H1 (cell line): ENCODE results near the gene P2RY14. TPM values are rescaled to one million over a fixed set of nuclear protein-coding genes. Genes with fewer than 3 reads are reported as not detected.

Experiments used
- CTCF ChIA-PET: fragments of 300-600 bp; sonication (Branson Sonifier 250); formaldehyde crosslinking; loops from one replicate; lab custom pipeline; 2021; ENCODE audit not compliant: partially characterized antibody; lab: Charles Lee
- POLR2A ChIA-PET: fragments of 300-600 bp; sonication (Branson Sonifier 250); formaldehyde crosslinking; loops from one replicate; lab custom pipeline; 2021; ENCODE audit warnings: inconsistent platforms; ENCODE audit not compliant: partially characterized antibody; lab: Charles Lee
- DNase-seq, 2 experiments: peaks; one replicate each; pipeline versions ENCODE4 v3.0.0 to v3.0.0-alpha.2; 2010 to 2022; ENCODE audit warnings: low spot score in 2 of 2, low read depth in 1 of 2, mixed read lengths in 1 of 2
- FAIRE-seq: peaks from 2 replicates; lab custom pipeline; 2011; peaks lifted over from hg19 to GRCh38; lab: Jason Lieb, UNC
- H2AFZ ChIP-seq: 2 replicates; pipeline ENCODE4 v1.8.1; 2012; ENCODE audit warnings: low read length, inconsistent platforms
- H2AK5ac ChIP-seq: 2 replicates; pipeline ENCODE4 v1.6.1; 2013; ENCODE audit warnings: low read depth, low read length
- H2BK120ac ChIP-seq: replicated peaks from 2 replicates; pipeline ENCODE3; 2013; ENCODE audit warnings: low read depth, low read length, inconsistent platforms
- H2BK12ac ChIP-seq: 2 replicates; pipeline ENCODE4 v1.6.1; 2013; ENCODE audit warnings: low read depth, low read length
- H2BK15ac ChIP-seq: 2 replicates; pipeline ENCODE4 v1.6.1; 2013; ENCODE audit warnings: low read length
- H2BK20ac ChIP-seq: 2 replicates; pipeline ENCODE4 v1.6.1; 2013; ENCODE audit warnings: low read length
- H2BK5ac ChIP-seq: 2 replicates; pipeline ENCODE4 v1.6.1; 2013; ENCODE audit warnings: low read depth, low read length
- H3K14ac ChIP-seq: 2 replicates; pipeline ENCODE4 v1.6.1; 2013; ENCODE audit warnings: inconsistent platforms; ENCODE audit not compliant: insufficient read length
- H3K18ac ChIP-seq: 2 replicates; pipeline ENCODE4 v1.6.1; 2013; ENCODE audit warnings: low read length; ENCODE audit errors: extremely low read depth
- H3K23ac ChIP-seq: 2 replicates; pipeline ENCODE4 v1.6.1; 2013; ENCODE audit warnings: inconsistent platforms; ENCODE audit not compliant: insufficient read length
- H3K23me2 ChIP-seq: 2 replicates; pipeline ENCODE4 v1.6.1; 2013; ENCODE audit warnings: low read depth, low read length
- H3K27ac ChIP-seq: 2 replicates; pipeline ENCODE4 v1.6.1; 2011; ENCODE audit warnings: low read depth, low read length, inconsistent platforms
- H3K27me3 ChIP-seq, 4 experiments: replicated peaks in 1 of 4; 1 replicate in 1 of 4; 2 replicates in 3 of 4; pipeline versions ENCODE4 v1.6.1 to v1.8.1; 2011 to 2013; ENCODE audit warnings: low read length in 3 of 4, mild to moderate bottlenecking in 3 of 4, inconsistent platforms in 2 of 4, mixed read lengths in 2 of 4, moderate library complexity in 1 of 4; ENCODE audit not compliant: control insufficient read depth in 3 of 4, insufficient read depth in 3 of 4; ENCODE audit errors: extremely low read depth in 1 of 4
- H3K36me3 ChIP-seq, 4 experiments: 2 replicates each; pipeline versions ENCODE4 v1.6.1 to v1.8.1; 2011 to 2013; ENCODE audit warnings: mild to moderate bottlenecking in 4 of 4, low read length in 3 of 4, moderate library complexity in 2 of 4, control low read depth in 1 of 4, inconsistent platforms in 1 of 4; ENCODE audit not compliant: insufficient read depth in 4 of 4, control insufficient read depth in 2 of 4
- H3K4ac ChIP-seq: replicated peaks from 2 replicates; pipeline ENCODE3; 2013; ENCODE audit warnings: low read length, low read depth, mixed read lengths, inconsistent platforms; ENCODE audit not compliant: insufficient read length
- H3K4me1 ChIP-seq, 4 experiments: replicated peaks in 1 of 4; 1 replicate in 1 of 4; 2 replicates in 3 of 4; pipeline versions ENCODE4 v1.6.1 to v1.8.1; 2011 to 2013; ENCODE audit warnings: low read length in 3 of 4, inconsistent platforms in 2 of 4, mixed read lengths in 1 of 4; ENCODE audit not compliant: insufficient read depth in 4 of 4, control insufficient read depth in 3 of 4
- H3K4me2 ChIP-seq, 2 experiments: 2 replicates each; pipeline versions ENCODE4 v1.6.1 to v1.8.1; 2011 to 2013; ENCODE audit warnings: low read depth in 2 of 2, low read length in 2 of 2, control low read depth in 1 of 2, inconsistent platforms in 1 of 2, mild to moderate bottlenecking in 1 of 2; ENCODE audit not compliant: insufficient read depth in 1 of 2
- H3K4me3 ChIP-seq, 4 experiments: fragments of 200-600, 300-600 bp in 1 of 4; sonication (generic), shearing (Covaris generic), sonication (Bioruptor Twin) in 1 of 4; 2 replicates each; pipeline versions ENCODE4 v1.5.1 to v1.8.1; 2011 to 2016; ENCODE audit warnings: low read length in 4 of 4, low read depth in 3 of 4, control low read depth in 2 of 4, inconsistent platforms in 2 of 4, mild to moderate bottlenecking in 2 of 4, mixed read lengths in 1 of 4, moderate library complexity in 1 of 4; ENCODE audit not compliant: insufficient read depth in 2 of 4; ENCODE audit errors: extremely low read depth in 1 of 4
- H3K56ac ChIP-seq: replicated peaks from 2 replicates; pipeline ENCODE3; 2013; ENCODE audit warnings: low read depth, mild to moderate bottlenecking, mixed read lengths, low read length, inconsistent platforms; ENCODE audit not compliant: insufficient read length
- H3K79me1 ChIP-seq: 2 replicates; pipeline ENCODE4 v1.6.1; 2013; ENCODE audit warnings: low read depth, low read length, control low read depth
- H3K79me2 ChIP-seq, 2 experiments: 2 replicates each; pipeline versions ENCODE4 v1.6.1 to v1.8.1; 2012 to 2013; ENCODE audit warnings: low read length in 2 of 2, mild to moderate bottlenecking in 2 of 2, inconsistent platforms in 1 of 2; ENCODE audit not compliant: insufficient read depth in 2 of 2, control insufficient read depth in 1 of 2
- H3K9ac ChIP-seq, 4 experiments: replicated peaks in 1 of 4; 1 replicate in 1 of 4; 2 replicates in 3 of 4; pipeline versions ENCODE4 v1.6.1 to v1.8.1; 2011 to 2013; ENCODE audit warnings: low read depth in 3 of 4, low read length in 3 of 4, control low read depth in 2 of 4, mild to moderate bottlenecking in 2 of 4, moderate library complexity in 2 of 4, inconsistent platforms in 1 of 4; ENCODE audit errors: extremely low read depth in 1 of 4
- H3K9me3 ChIP-seq, 2 experiments: 2 replicates each; pipeline versions ENCODE4 v1.6.1 to v1.8.1; 2012 to 2013; ENCODE audit warnings: mild to moderate bottlenecking in 2 of 2, moderate library complexity in 2 of 2, control low read depth in 1 of 2, inconsistent platforms in 1 of 2, low read depth in 1 of 2, low read length in 1 of 2, mixed read lengths in 1 of 2; ENCODE audit not compliant: insufficient read depth in 2 of 2
- H4K20me1 ChIP-seq, 2 experiments: replicated peaks in 1 of 2; 2 replicates each; pipeline versions ENCODE3 to v1.8.1; 2011 to 2013; ENCODE audit warnings: inconsistent platforms in 2 of 2, low read length in 2 of 2, mild to moderate bottlenecking in 1 of 2; ENCODE audit not compliant: insufficient read depth in 2 of 2, control insufficient read depth in 1 of 2
- H4K5ac ChIP-seq: 2 replicates; pipeline ENCODE4 v1.6.1; 2013; ENCODE audit warnings: low read length, low read depth, mixed read lengths, inconsistent platforms; ENCODE audit not compliant: insufficient read length
- H4K8ac ChIP-seq: 2 replicates; pipeline ENCODE4 v1.8.0; 2013; ENCODE audit warnings: mild to moderate bottlenecking, moderate library complexity, low read length, inconsistent platforms; ENCODE audit not compliant: insufficient read depth; ENCODE audit errors: extremely low read depth
- H4K91ac ChIP-seq: replicated peaks from 2 replicates; pipeline ENCODE3; 2013; ENCODE audit warnings: low read length, mixed read lengths, inconsistent platforms; ENCODE audit not compliant: insufficient read length
- ASH2L ChIP-seq: fragments of 200-600, 300-600 bp; sonication (generic); IDR thresholded peaks from one replicate; pipeline ENCODE4 v1.7.1; 2017; ENCODE audit warnings: low read length
- BACH1 ChIP-seq: IDR thresholded peaks from 2 replicates; pipeline ENCODE4 v1.6.1; 2012; ENCODE audit warnings: low read length, improper control_type of control experiment
- BRCA1 ChIP-seq: IDR thresholded peaks from 2 replicates; pipeline ENCODE4 v1.6.1; 2012; ENCODE audit warnings: low read depth, low read length, improper control_type of control experiment
- CBX5 ChIP-seq: fragments of 300-800, 300-1000 bp; sonication (generic); IDR thresholded peaks from 2 replicates; pipeline ENCODE4 v1.7.1; 2016; ENCODE audit warnings: antibody characterized with exemption, low read length, low read depth
- EGR1 ChIP-seq: IDR thresholded peaks from 2 replicates; pipeline ENCODE4 v1.6.1; 2011; ENCODE audit warnings: low read depth, low read length, borderline replicate concordance
- FOSL1 ChIP-seq: IDR thresholded peaks from 2 replicates; pipeline ENCODE4 v1.6.1; 2011; ENCODE audit warnings: mild to moderate bottlenecking, low read depth, low read length, moderate library complexity; ENCODE audit not compliant: insufficient read depth
- PHF8 ChIP-seq: fragments of 200-600 bp; sonication (generic); conservative IDR thresholded peaks from 2 replicates; pipeline ENCODE4 v1.7.1; 2012; ENCODE audit warnings: low read depth, mild to moderate bottlenecking, inconsistent platforms, low read length, moderate library complexity
- POLR2A ChIP-seq, 2 experiments: IDR thresholded peaks; 1 replicate in 1 of 2; 2 replicates in 1 of 2; pipeline ENCODE4 v1.6.1; 2011; ENCODE audit warnings: low read depth in 2 of 2, low read length in 2 of 2, mild to moderate bottlenecking in 2 of 2; ENCODE audit errors: control extremely low read depth in 1 of 2
- POU5F1 ChIP-seq: IDR thresholded peaks from 2 replicates; pipeline ENCODE4 v1.6.1; 2011; ENCODE audit warnings: low read depth, mild to moderate bottlenecking, low read length, moderate library complexity
- RBBP5 ChIP-seq: IDR thresholded peaks from 2 replicates; pipeline ENCODE4 v1.7.1; 2012; ENCODE audit warnings: low read depth, mild to moderate bottlenecking, inconsistent platforms, low read length, moderate library complexity, borderline replicate concordance
- SP4 ChIP-seq: IDR thresholded peaks from 2 replicates; pipeline ENCODE4 v1.6.1; 2012; ENCODE audit warnings: low read length, inconsistent platforms
- SRF ChIP-seq: IDR thresholded peaks from 2 replicates; pipeline ENCODE4 v1.6.1; 2011; ENCODE audit warnings: mild to moderate bottlenecking, low read depth, low read length, moderate library complexity
- WGBS, 2 experiments: shearing (Covaris generic) in 1 of 2; methylation state at CpG; one replicate each; pipeline versions ENCODE4 v1.1.6 to v1.1.7; 2013 to 2015; ENCODE audit warnings: low lambda C conversion rate in 2 of 2, mixed read lengths in 2 of 2, inconsistent platforms in 1 of 2, low coverage in 1 of 2, missing lambda C conversion rate in 1 of 2; ENCODE audit not compliant: insufficient replicate concordance in 2 of 2, insufficient coverage in 1 of 2, insufficient read length in 1 of 2; ENCODE audit errors: extremely low coverage in 1 of 2, missing lambda C conversion rate in 1 of 2; 5-methylcytosine and 5-hydroxymethylcytosine counted together
- polyA plus RNA-seq, 7 experiments: library from polyadenylated mRNA; depleted of rRNA in 3 of 7; stranded (reverse) in 5 of 7; unstranded in 2 of 7; fragments of >200 nt in 5 of 7; fragments of 200-250 nt in 2 of 7; gene quantifications; 1 replicate in 5 of 7; 2 replicates in 1 of 7; 4 replicates in 1 of 7; pipeline versions ENCODE4 v1.2.1 to v1.2.3, GENCODE V29; 2011 to 2013; ENCODE audit warnings: missing spikeins in 2 of 7, mixed read lengths in 2 of 7
- total RNA-seq: library from RNA; stranded (reverse); fragmentation: NEBNext Ultra II Directional; extraction: Animal tissue kit (Norgen Biotek cat#: 25700); gene quantifications from 2 replicates; pipeline ENCODE4 v1.2.1, GENCODE V29; 2021
- TF ChIP-seq, protein P1 (sequence below): IDR thresholded peaks from 2 replicates; pipeline ENCODE4 v1.6.1; 2012; ENCODE audit warnings: low read length, inconsistent platforms

P2RY14 gene
- total and polyA plus RNA-seq, 2 of the 8 experiments (the other 6 are each of a cell fraction or from before 2014, with no cell fraction given): not detected

DNA sequence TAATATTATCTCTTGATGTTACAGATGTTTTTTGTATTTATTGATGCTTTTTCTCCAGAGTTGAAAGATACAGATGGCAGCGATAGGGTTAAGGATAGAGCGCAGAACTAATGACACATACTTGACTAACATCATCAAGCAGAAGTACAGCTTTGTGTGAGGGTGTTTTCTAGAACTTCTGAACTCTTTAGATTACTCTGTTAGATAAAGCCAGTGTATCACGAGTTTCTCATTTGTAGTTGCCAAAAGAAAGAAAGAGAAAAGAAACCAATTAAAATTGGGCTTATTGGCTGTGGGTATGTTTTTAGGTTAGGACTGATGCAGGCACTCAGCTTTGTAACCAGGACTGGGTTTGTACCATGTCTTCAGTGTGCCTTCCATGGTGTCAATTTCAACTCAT lies 68.7 kb downstream of the P2RY14 start:
- no peak overlapping the region for H3K9ac ChIP-seq
- no peak overlapping the region for H4K5ac ChIP-seq
- H2BK5ac ChIP-seq: no peak overlapping the region
- no peak overlapping the region for H3K4me3 ChIP-seq
- H3K18ac ChIP-seq: no peak overlapping the region
- H3K4me1 ChIP-seq: peaks cover 0 to 7% (median 2%) of the 10 kb centered on the region in 4 experiments; a peak in 4 of 7 replicates
- no peak overlapping the region for H4K91ac ChIP-seq
- H3K79me1 ChIP-seq: no peaks in the 10 kb centered on the region; the same call in 1 of the 2 replicates
- no peaks in the 10 kb centered on the region for H3K27me3 ChIP-seq
- no peaks in the 10 kb centered on the region for H3K79me2 ChIP-seq
- no peak overlapping the region for H3K4ac ChIP-seq
- no peak overlapping the region for H4K8ac ChIP-seq
- H2BK20ac ChIP-seq: no peak overlapping the region
- no peak overlapping the region for H2BK15ac ChIP-seq
- no peak overlapping the region for H3K23ac ChIP-seq
- 88% methylated on average over 3 of the region's 3 CpGs; no CpG with 5 or more reads in 1 of the 2 experiments for WGBS, 2 experiments
- H3K36me3 ChIP-seq: no peaks in the 10 kb centered on the region
- POLR2A ChIA-PET: no interaction called here
- FAIRE-seq: no peak
- no peak overlapping the region for H2AFZ ChIP-seq
- DNase-seq: no peak
- no peaks in the 10 kb centered on the region for H4K20me1 ChIP-seq
- no peak overlapping the region for H2AK5ac ChIP-seq
- no peak overlapping the region for H3K14ac ChIP-seq
- no peak overlapping the region for H2BK120ac ChIP-seq
- H3K9me3 ChIP-seq: no peaks in the 10 kb centered on the region
- no peak overlapping the region for H3K4me2 ChIP-seq
- no peak overlapping the region for H2BK12ac ChIP-seq
- CTCF ChIA-PET: interaction anchor here (0.8 to 1.6 kb wide), 3 partner anchors 17 to 968 kb away, joined by 3 to 5 read pairs (median 3); no protein-coding TSS in a partner anchor
- no peak overlapping the region for H3K56ac ChIP-seq
- H3K23me2 ChIP-seq: no peaks in the 10 kb centered on the region
- H3K27ac ChIP-seq: no peak overlapping the region
- TF ChIP-seq SRF: no peak
- TF ChIP-seq BRCA1: no peak
- TF ChIP-seq POLR2A (IDR thresholded peaks at IDR 0.05; ENCODE audit: control extremely low read depth in 1 of 2, low read depth in 2 of 2, low read length in 2 of 2): no peak
- TF ChIP-seq CBX5: no peak
- TF ChIP-seq PHF8: no peak
- no peak for TF ChIP-seq SP4
- TF ChIP-seq RBBP5: no peak
- TF ChIP-seq EGR1: no peak
- TF ChIP-seq, protein P1, sequence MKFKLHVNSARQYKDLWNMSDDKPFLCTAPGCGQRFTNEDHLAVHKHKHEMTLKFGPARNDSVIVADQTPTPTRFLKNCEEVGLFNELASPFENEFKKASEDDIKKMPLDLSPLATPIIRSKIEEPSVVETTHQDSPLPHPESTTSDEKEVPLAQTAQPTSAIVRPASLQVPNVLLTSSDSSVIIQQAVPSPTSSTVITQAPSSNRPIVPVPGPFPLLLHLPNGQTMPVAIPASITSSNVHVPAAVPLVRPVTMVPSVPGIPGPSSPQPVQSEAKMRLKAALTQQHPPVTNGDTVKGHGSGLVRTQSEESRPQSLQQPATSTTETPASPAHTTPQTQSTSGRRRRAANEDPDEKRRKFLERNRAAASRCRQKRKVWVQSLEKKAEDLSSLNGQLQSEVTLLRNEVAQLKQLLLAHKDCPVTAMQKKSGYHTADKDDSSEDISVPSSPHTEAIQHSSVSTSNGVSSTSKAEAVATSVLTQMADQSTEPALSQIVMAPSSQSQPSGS: no peak
- TF ChIP-seq ASH2L: no peak
- no peak for TF ChIP-seq BACH1
- TF ChIP-seq POU5F1: no peak
- TF ChIP-seq FOSL1: no peak
- TF ChIP-seq, all 59 proteins: peak for 0
